ENCODE results near the gene FAM110D. TPM values are rescaled to one million over a fixed set of nuclear protein-coding genes. Genes with fewer than 3 reads are reported as not detected.

Gene FAM110D
- total RNA-seq, 1 donor from 2014 or later: 0.36 TPM

DNA sequence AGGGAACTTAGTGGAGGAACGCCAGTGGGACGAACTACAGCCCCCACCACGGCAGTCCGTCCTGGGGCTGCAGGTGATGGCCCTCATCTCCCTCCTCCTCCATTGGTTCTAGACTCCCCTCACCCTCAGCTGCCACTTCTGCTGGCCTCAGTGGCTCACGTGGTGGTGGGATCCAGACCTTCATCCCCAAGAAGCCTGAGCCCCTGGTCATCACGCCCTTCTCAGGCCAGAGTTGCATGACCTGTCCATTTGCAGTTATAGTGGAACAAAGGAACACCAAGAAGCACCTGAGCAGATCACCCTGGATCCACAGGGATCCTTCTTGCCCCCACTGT is 13.0 kb upstream of the FAM110D start:
- H3K9me3 Mint-ChIP-seq (ENCODE audit: low read depth): no peaks in the 10 kb centered on the region
- TF ChIP-seq, protein P1, sequence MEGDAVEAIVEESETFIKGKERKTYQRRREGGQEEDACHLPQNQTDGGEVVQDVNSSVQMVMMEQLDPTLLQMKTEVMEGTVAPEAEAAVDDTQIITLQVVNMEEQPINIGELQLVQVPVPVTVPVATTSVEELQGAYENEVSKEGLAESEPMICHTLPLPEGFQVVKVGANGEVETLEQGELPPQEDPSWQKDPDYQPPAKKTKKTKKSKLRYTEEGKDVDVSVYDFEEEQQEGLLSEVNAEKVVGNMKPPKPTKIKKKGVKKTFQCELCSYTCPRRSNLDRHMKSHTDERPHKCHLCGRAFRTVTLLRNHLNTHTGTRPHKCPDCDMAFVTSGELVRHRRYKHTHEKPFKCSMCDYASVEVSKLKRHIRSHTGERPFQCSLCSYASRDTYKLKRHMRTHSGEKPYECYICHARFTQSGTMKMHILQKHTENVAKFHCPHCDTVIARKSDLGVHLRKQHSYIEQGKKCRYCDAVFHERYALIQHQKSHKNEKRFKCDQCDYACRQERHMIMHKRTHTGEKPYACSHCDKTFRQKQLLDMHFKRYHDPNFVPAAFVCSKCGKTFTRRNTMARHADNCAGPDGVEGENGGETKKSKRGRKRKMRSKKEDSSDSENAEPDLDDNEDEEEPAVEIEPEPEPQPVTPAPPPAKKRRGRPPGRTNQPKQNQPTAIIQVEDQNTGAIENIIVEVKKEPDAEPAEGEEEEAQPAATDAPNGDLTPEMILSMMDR (IDR thresholded peaks at IDR 0.05; ENCODE audit: unreplicated experiment): no peak
- no peak overlapping the region for H3K27ac Mint-ChIP-seq
- no peaks in the 10 kb centered on the region for H3K36me3 Mint-ChIP-seq (ENCODE audit: insufficient read depth)
- no peaks in the 10 kb centered on the region for H3K4me1 Mint-ChIP-seq (ENCODE audit: low read depth)
- DNase-seq (ENCODE audit: low spot score, unreplicated experiment): no peak
- H3K27me3 Mint-ChIP-seq: peaks cover 18% of the 10 kb centered on the region
- no peak overlapping the region for H3K4me3 Mint-ChIP-seq (ENCODE audit: low read depth)

DNA sequence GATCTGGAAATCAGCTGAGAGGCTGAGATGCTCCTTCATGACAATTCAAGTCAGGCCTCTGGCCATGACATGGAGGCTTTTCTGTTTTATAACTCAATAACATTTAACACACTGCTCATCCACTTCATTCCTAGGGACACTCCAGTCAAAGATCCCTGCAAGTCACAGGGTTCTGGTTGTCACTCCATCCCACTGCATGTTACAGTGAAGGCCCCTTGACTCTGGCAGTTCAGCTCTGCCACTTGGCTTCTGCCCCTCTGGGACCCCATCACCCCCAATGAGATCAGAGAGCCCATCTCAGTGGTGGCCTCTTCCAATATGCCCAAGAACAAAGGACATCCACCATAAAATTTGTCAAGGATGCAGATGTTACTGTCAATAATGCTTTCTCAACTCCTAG is 10.0 kb upstream of the FAM110D start:
- no peak overlapping the region for H3K27ac Mint-ChIP-seq
- no peaks in the 10 kb centered on the region for H3K9me3 Mint-ChIP-seq (ENCODE audit: low read depth)
- peaks cover 22% of the 10 kb centered on the region for H3K27me3 Mint-ChIP-seq
- TF ChIP-seq, protein P1 (IDR thresholded peaks at IDR 0.05; ENCODE audit: unreplicated experiment): no peak
- no peak overlapping the region for H3K4me3 Mint-ChIP-seq (ENCODE audit: low read depth)
- no peaks in the 10 kb centered on the region for H3K36me3 Mint-ChIP-seq (ENCODE audit: insufficient read depth)
- DNase-seq (ENCODE audit: low spot score, unreplicated experiment): no peak
- no peaks in the 10 kb centered on the region for H3K4me1 Mint-ChIP-seq (ENCODE audit: low read depth)

DNA sequence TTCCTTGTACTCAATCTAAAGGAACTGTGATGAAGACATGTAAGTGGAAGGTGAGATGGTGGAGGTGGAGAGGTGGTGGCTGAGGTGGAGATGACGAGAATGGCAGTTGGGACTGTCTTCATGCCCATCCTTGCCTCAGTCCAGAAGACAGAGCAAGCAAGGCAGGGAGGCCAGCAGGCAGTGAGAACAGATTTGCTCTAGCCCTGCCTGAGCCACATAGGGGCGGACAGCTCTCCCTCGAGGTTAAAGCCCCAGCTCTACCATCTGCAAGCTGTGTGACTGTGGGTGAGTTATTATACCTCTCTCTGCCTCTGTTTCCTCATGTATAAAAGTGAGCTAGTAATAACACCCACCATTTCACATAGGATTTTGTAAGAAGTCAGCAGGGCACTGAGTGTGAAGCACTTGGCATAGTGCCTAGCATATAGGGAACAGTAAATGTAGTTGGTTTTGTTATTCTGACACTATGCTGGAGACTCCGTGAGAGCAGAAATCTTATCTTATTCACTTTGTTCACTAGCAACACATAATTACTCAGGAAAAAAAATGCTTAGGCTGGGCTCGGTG is 4.8 kb upstream of the FAM110D start:
- Mint-ChIP-seq H3K27ac (no peak overlapping the region), H3K27me3 (peaks cover 54% of the 10 kb centered on the region), H3K4me1 (ENCODE audit: low read depth) (peaks cover 8% of the 10 kb centered on the region), H3K4me3 (ENCODE audit: low read depth) (no peak overlapping the region), H3K36me3 (ENCODE audit: insufficient read depth) (no peaks in the 10 kb centered on the region), H3K9me3 (ENCODE audit: low read depth) (no peaks in the 10 kb centered on the region)
- TF ChIP-seq, protein P1 (IDR thresholded peaks at IDR 0.05; ENCODE audit: unreplicated experiment): no peak
- no peak for DNase-seq (ENCODE audit: low spot score, unreplicated experiment)

DNA sequence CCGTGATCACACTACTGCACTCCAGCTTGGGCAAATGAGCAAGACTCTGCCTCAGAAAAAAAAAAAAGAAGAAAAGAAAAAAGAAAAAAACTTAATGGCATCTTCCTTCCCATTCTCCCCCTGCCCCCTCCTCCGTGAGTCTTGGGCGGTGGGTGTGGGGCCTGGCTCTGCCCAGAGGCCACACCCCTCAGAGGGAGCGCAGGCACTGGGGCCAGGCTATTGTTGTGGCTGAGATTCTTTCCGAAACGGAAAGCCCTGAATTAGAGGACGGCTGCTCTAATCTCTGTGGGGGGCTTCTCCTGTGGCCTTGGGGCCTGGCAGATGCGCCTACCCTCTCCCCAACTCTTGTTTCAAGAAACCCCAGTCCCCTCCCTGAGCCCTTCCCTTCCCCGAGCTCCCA is 4.1 kb upstream of the FAM110D start:
- TF ChIP-seq, protein P1 (IDR thresholded peaks at IDR 0.05; ENCODE audit: unreplicated experiment): no peak

DNA sequence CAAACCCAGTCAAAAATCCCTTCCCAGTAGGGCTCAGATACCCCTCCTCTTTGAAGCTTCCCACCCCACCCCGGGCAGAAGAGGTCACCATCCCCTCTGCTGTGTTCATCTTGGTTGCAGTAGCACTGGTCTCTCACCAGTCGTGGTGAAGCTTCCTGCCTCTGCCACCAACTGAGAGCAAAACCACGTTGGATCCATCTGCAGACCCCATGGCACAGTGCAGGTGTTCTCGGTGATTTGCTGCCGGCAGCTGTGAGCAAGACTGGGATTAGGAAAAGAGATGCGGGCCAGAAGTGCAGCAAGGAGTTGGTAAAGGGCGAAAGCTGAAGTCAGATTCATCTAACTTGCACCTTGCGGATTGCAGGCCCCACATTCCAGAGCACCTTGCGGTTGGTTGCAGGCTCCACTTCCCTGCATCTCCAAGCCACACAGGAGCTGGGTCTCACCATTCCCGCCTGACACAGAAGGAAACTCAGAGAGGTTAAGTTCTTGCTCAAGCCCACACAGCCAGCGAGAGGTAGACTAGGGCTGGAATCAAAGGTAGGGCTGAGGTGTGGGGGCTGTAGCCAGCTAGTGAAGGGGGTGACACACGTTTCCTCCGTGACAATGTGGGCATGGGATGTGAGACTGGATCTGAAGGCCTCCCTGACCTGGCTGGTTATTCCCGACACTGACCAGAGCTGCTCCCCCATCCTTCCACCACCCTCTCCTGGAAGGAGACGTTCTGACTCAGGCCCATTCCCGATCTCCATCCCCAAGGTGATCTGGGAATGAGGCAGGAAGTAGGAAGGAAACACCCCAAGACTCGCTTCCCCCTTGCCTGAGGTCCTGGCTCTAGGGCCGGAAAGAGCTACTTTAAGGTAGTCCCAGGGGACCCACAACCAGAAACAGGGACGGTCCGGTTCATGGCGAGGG is 3.3 kb upstream of the FAM110D start:
- Mint-ChIP-seq H3K4me3 (ENCODE audit: low read depth) (no peak overlapping the region), H3K27me3 (peaks cover 52% of the 10 kb centered on the region), H3K36me3 (ENCODE audit: insufficient read depth) (no peaks in the 10 kb centered on the region), H3K27ac (no peak overlapping the region), H3K9me3 (ENCODE audit: low read depth) (no peaks in the 10 kb centered on the region), H3K4me1 (ENCODE audit: low read depth) (peaks cover 8% of the 10 kb centered on the region)
- DNase-seq (ENCODE audit: low spot score, unreplicated experiment): no peak
- TF ChIP-seq, protein P1 (IDR thresholded peaks at IDR 0.05; ENCODE audit: unreplicated experiment): no peak

More for the DNA sequence above, 4.1 kb upstream of the FAM110D start:
- Mint-ChIP-seq H3K36me3 (ENCODE audit: insufficient read depth) (no peaks in the 10 kb centered on the region), H3K9me3 (ENCODE audit: low read depth) (no peaks in the 10 kb centered on the region), H3K27me3 (peaks cover 54% of the 10 kb centered on the region), H3K4me1 (ENCODE audit: low read depth) (peaks cover 8% of the 10 kb centered on the region), H3K27ac (no peak overlapping the region), H3K4me3 (ENCODE audit: low read depth) (no peak overlapping the region)
- no peak for DNase-seq (ENCODE audit: low spot score, unreplicated experiment)
